DMS53 treated with DMSO at 0.1 percent for 48 hours (cell line): ENCODE results near the gene SPOUT1.
"Not testable (repeated sequence)": the region's sequence is repeated elsewhere in the genome, so short reads cannot be mapped to it uniquely, and the experiment has no call there.

Source experiments
- DNase-seq: peaks from one replicate; lab custom pipeline; 2025; ENCODE audit not compliant: unreplicated experiment; lab: John Stamatoyannopoulos, UW

The SPOUT1 gene, protein sequence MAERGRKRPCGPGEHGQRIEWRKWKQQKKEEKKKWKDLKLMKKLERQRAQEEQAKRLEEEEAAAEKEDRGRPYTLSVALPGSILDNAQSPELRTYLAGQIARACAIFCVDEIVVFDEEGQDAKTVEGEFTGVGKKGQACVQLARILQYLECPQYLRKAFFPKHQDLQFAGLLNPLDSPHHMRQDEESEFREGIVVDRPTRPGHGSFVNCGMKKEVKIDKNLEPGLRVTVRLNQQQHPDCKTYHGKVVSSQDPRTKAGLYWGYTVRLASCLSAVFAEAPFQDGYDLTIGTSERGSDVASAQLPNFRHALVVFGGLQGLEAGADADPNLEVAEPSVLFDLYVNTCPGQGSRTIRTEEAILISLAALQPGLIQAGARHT

GRCh38 chr9:128829477-128830251, at the start of gene SPOUT1:
TSS of gene SPOUT1 (minus strand) at chr9:128829794. CDS start at chr9:128829780, 14 bp downstream.
- peak; percentile 96 for DNase-seq

- no peak for DNase-seq
These were observed 48.3 kb upstream of the SPOUT1 start for GRCh38 chr9:128877852-128878251.

- DNase-seq, result not testable (repeated sequence)
These were observed 41.3 kb upstream of the SPOUT1 start for GRCh38 chr9:128870941-128871265.

GRCh38 chr9:128870128-128870940, 40.7 kb upstream of the SPOUT1 start:
- no peak for DNase-seq

DNA sequence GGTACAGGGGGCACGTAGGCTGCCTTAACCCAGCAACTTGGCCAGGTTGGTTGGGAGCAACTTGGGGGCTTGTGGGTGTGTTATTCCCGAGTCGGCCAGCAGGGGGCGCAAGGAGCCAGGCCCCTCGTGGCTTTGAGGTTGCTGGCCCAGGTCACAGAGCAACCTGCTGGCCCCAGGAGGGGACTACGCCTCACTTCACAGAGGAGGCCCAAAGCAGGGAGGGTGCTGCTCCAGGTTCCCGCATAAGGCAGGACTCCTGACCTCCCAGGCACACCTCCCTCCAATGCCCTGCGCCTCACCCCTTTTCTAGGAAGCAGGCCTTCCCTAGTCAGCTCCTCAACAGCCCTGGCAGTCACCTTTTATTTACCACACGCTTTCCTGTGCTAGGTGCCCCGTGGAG, 34.1 kb upstream of the SPOUT1 start:
- DNase-seq, result peak; percentile 44

DNA sequence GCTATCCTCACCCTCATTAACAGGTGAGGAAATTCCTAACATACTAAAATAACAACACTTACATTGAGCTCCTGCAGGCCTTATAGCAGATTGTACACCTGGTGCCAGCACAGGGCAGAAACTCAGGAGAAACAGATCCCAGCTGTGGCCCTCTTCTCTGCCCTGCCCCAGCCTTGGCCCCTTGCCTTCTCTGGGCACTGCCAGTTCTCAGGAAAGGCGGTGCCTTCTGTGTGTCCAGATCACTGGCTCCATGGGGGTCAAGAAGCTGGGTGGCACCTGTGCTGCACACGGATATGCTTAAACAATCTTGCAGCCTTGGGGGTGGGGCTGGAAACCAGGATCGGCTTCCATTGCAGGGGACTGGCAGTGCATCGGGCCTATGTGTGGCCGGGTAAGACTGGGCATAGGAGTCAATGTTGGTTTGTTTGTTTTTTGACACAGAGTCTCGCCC, 32.8 kb upstream of the SPOUT1 start:
- no peak for DNase-seq

DNA sequence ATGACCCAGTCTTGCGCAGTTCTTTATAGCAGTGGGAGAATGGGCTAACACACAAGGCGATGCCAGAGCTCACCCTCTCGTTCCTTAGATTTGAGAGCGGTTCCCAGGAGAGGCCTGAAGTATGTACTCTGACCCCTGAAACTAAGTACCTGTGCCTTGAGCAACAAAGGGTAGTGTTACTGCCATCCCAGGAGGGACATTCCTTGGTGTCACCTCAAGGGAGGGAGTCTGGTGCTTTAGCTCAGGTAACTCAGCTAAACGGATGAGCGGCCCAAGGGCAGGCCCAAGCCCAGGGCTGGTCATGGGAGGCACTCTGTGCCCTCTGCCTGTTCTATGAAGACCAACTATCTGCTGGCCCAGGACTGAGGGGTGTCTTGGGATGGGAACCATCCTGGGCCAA, 31.9 kb upstream of the SPOUT1 start:
- no peak for DNase-seq

- DNase-seq, result no peak
These were observed 31.3 kb upstream of the SPOUT1 start for GRCh38 chr9:128860937-128861336.

- DNase-seq, result not testable (repeated sequence)
These were observed 28.9 kb upstream of the SPOUT1 start for GRCh38 chr9:128858476-128858875.

DNA sequence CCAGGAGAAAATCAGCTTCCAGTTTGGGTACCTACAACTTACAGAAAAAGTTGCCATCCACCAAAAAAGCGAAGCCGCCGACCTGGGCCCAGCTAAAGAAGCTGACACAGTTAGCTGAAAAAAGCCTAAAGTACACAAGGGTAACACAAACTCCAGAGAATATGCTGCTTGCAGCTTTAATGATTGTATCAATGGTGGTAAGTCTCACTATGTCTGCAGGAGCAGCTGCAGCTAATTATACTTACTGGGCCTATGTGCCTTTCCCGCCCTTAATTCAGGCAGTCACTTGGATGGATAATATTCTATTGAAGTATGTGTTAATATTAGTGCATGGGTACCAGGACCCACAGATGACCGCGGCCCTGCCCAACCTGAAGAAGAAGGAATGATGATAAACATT, 24.9 kb upstream of the SPOUT1 start:
- DNase-seq, result not testable (repeated sequence)

GRCh38 chr9:128852646-128853045, 23.1 kb upstream of the SPOUT1 start:
- DNase-seq, result not testable (repeated sequence)

DNA sequence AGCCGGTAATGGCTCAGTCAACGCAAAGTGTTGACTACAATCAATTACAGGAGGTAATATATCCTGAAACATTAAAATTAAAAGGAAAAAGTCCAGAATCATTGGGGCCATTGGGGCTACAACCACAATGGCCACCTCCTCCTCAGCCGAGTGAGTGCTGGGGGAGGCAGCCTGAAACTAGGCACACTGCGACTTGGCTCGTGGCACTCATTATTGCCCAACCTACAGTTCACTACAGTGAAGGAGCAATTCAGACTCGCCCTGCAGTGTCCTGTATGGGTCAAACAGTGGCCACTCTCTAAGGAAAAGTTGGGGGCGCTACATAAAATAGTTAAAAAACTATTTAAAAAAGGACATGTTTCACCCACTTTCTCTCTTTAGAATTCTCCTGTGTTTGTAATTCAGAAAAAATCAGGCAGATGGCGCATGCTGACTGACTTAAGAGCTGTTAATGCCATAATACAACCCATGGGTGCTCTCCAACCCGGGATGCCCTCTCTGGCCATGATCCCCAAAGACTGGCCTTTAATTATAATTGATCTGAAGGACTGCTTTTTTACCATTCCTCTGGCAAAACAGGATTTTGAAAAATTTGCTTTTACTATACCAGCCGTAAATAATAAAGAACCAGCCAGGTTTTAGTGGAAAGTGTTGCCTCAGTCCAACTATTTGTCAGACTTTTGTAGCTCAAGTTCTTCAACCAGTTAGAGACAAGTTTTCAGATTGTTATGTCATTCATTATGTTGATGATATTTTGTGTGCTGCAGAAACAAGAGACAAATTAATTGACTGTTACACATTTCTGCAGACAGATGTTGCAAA, 22.4 kb upstream of the SPOUT1 start:
- DNase-seq, result not testable (repeated sequence)

DNA sequence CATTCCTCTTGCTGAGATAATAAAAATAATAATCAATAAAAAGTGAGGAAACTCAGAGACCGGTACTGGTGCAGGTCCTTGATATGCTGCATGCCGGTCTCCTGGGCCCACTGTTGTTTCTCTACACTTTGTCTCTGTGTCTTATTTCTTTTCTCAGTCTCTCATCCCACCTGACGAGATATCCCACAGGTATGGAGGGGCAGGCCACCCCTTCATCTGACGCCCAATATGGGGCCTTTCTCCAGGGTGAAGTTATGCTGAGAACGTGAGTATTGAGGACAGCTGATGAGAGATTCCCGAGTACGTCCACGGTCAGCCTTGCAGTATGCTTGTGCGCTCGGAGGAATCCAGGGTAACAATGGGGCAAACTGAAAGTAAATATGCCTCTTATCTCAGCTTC, 21.4 kb upstream of the SPOUT1 start:
- DNase-seq, result not testable (repeated sequence)

DNA sequence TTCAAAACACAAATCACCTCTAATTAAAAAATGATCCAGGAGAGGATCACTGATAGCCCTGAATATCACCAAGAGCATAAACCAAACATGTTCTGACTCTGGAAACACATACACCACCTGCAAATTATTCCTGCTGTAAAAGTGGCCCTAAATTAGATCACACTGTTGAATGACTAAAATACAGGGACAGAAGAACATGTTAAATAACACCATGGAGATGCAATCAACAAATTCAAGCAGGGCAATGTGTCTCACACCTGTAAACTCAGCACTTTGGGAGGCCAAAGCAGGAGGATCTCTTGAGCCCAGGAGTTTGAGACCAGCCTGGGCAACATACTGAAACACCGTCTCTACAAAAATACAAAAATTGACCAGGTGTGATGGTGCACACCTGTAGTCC, 18.2 kb upstream of the SPOUT1 start:
- DNase-seq, result no peak

- no peak for DNase-seq
These were observed 17.1 kb upstream of the SPOUT1 start for GRCh38 chr9:128846680-128847030.

- DNase-seq, result no peak
These were observed 15.8 kb upstream of the SPOUT1 start for GRCh38 chr9:128845186-128845931.

DNA sequence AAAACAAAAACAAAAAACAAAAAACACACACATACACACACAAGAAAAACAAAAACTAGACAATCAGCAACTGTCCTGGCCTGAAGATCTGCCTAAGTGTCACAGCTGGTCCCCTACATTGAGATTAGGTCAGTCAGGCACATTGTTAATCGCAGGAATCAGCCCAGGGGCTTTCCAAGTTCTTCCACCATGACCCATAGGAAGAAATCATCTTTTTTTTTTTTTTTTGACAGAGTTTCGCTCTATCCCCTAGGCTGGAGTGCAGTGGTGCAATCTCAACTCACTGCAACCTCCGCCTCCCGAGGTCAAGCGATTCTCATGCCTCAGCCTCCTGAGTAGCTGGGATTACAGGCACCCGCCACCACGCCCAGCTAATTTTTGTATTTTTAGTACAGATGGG, 13.6 kb upstream of the SPOUT1 start:
- not testable (repeated sequence) for DNase-seq

GRCh38 chr9:128841694-128842492, 12.3 kb upstream of the SPOUT1 start:
- no peak for DNase-seq

DNA sequence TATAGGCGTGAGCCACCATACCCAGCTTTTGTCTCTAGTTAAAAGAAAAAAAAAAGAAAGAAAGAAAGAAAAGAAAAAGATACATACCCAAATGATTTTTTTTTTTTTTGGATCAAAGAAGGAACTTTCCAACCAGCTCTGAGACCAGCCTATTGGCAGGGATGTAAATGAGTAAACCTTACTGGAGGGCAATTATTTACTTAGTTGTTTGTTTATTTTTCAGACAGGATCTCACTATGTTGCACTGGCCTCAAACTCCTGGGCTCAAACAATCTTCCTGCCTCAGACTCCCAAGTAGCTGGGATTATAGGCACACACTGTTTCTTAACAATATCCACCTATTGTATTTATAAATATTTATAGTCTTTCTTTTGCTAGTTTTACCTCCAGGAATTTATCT, 10.9 kb upstream of the SPOUT1 start:
- DNase-seq, result no peak
